Left ventricle myocardium superior (tissue), 1 donor: ENCODE measurements around the gene MEGF9. TPM values are rescaled to one million over a fixed set of nuclear protein-coding genes. Genes with fewer than 3 reads are reported as not detected.
"Not testable (repeated sequence)": the region's sequence is repeated elsewhere in the genome, so short reads cannot be mapped to it uniquely, and the experiment has no call there.

ENCODE experiments used
- ATAC-seq: fragments of 200-7000 bp; cut with Tn5 transposase; one replicate; pipeline ENCODE4 v1.9.1; 2020; ENCODE audit warnings: mild to moderate bottlenecking, moderate library complexity
- DNase-seq: peaks from one replicate; pipeline ENCODE4 v3.0.0-alpha.2; 2020
- intact Hi-C: fragments of 100-400 bp; cut with micrococcal nuclease; formaldehyde crosslinking; loops from one replicate; pipeline ENCODE4 v1.11.0; 2022
- total RNA-seq: library from RNA; stranded (reverse); fragmentation: NEBNext Ultra II Directional; extraction: Animal tissue kit (Norgen Biotek cat#: 25700); gene quantifications from one replicate; pipeline ENCODE4 v1.2.1, GENCODE V29; 2021
- donor health status: DM: no; HTN: yes; CAD: no; lungs with severe emphysema.

Gene MEGF9
- total RNA-seq, 1 donor from 2014 or later = 32.8 TPM

DNA sequence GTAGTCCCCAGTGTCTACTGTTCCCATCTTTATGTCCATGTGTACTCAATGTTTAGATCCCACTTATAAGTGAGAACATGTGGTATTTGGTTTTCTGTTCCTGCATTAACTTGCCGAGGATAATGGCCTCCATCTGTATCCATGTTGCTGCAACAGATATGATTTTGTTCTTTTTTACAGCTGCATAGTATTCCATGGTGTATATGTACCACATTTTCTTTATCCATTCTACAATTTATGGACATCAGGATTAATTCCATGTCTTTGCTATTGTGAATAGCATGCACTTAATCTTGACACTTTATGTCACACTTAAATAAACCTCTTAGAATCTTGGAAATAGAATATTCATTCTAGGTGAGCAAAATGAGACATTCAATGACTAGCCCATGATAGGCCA, 73.4 kb downstream of the MEGF9 start:
- DNase-seq, intact Hi-C loops, ATAC-seq: not testable (repeated sequence)

DNA sequence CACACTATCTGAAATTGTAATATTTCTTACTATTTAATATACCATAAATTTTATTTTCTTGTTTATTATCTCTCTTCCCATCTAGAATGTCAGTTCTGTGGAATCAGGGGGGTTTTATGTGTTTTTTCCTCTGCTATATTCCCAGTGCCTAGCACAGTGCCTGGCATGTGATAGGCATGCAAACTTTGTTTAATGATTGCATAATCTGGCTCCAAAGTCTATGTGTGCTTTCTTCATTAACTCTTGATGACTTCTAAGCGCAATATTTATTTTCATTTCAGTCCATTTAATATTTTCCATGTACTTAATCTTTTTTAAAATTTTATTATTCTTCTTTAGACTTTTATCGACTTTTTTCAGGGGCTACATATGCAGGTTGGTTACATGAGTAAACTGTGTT, 73.9 kb downstream of the MEGF9 start:
- intact Hi-C loops = no loop called here
- DNase-seq = no peak
- no peak for ATAC-seq

DNA sequence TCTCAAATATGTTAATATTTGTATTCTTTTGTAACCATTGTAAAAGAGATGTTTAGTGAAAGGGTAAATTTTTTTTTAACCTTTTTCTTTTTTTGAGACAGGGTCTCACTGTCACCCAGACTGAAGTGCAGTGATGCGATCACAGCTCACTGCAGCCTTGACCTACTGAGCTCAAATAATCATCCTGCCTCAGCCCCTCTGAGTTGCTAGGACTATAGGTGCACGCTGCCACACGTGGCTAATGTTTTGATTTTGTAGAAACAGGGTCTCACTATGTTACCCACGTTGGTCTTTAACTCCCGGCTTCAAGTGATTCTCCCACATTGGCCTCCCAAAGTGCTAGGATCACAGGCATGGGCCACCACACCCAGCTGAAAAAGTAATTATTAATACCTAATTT, 76.4 kb downstream of the MEGF9 start:
- ATAC-seq = no peak
- no peak for DNase-seq
- intact Hi-C loops = no loop called here

DNA sequence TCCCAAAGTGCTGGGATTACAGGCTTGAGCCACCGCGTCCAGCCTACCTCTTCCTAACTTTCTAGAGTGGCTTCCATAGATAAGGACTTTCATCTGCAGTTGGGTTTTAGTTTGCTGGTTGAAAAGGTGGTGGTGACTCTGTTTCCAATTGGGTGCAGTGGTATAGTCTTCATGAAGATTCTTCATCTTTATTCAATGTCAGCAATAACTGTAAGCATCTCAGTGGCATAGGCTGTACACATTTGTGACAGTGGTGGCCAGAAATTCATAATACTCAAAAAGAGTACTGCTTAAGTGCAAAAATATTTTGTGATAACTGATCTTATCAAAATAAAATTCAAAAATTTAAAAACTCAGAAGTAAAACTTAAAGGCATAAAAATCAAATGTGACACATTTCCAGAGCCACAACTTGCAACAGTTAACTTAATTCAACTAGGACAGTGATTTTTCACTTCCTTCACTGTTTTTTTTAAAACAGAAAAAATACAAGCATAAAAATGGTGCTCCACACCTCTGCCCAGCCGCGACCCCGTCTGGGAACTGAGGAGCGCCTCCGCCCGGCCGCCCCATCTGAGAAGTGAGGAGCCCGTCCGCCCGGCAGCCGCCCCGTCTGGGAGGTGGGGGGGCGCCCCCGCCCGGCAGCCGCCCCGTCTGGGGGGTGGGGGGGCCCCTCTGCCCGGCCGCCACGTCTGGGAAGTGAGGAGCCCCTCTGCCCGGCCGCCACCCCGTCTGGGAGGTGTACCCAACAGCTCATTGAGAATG, 77.9 kb downstream of the MEGF9 start:
- DNase-seq (no peak), ATAC-seq (no peak)
- intact Hi-C loops = no loop called here

DNA sequence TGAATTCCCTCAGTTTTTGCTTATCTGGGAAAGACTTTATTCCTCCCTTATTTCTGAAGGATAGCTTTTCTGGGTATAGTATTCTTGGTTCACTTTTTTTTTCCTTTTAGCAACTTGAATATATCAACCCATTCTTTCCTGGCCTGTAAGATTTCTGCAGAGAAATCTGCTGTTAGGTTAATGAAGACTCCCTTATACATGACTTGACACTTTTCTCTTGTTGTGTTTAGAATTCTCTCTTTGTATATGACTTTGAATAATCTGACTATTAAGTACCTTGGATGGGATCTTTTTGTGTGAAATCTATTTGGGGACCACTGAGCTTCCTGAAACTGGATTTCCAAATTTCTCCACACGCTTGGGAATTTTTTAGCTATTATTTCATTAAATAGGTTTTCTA, 79.3 kb downstream of the MEGF9 start:
- no peak for DNase-seq
- ATAC-seq = no peak
- intact Hi-C loops = no loop called here

DNA sequence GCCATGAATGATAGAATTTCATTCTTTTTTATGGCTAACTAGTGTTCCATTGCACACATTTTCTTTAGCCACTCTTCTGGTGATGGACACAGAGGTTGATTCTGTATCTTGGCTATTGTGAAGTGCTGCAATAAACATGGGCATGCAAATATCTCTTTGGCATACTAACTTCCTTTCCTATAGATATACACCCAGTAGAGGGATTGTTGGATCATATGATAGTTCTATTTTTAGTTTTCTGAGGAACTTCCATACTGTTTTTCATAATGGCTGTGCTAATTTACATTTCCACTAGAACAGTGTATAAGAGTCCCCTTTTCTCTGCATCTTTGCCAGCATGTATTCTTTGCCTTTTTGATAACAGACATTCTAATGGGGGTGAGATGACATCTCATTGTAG, 83.9 kb downstream of the MEGF9 start:
- intact Hi-C loops = no loop called here
- DNase-seq = no peak
- ATAC-seq = no peak

DNA sequence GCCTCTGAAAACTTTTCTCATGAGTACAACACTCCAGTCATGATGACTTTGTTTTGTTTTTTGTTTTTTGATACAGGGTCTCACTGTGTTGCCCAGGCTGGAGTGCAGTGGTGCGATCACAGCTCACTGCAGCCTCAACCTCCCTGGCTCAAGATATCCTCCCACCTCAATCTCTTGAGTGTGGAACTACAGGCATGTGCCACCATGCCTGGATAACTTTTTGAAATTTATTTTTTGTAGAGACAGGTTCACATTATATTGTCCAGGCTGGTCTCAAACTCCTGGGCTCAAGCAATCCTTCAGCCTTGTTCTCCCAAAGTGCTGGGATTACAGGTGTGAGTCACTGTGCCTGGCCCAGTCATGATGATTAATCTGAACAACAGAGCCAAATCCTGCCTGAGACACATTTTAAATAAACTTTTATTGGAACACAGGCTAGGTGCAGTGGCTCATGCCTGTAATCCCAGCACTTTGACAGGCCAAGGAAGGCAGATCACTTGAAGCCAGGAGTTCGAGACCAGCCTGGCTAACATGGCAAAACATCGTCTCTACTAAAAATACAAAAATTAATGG, 85.3 kb downstream of the MEGF9 start:
- intact Hi-C loops, DNase-seq, ATAC-seq: not testable (repeated sequence)

DNA sequence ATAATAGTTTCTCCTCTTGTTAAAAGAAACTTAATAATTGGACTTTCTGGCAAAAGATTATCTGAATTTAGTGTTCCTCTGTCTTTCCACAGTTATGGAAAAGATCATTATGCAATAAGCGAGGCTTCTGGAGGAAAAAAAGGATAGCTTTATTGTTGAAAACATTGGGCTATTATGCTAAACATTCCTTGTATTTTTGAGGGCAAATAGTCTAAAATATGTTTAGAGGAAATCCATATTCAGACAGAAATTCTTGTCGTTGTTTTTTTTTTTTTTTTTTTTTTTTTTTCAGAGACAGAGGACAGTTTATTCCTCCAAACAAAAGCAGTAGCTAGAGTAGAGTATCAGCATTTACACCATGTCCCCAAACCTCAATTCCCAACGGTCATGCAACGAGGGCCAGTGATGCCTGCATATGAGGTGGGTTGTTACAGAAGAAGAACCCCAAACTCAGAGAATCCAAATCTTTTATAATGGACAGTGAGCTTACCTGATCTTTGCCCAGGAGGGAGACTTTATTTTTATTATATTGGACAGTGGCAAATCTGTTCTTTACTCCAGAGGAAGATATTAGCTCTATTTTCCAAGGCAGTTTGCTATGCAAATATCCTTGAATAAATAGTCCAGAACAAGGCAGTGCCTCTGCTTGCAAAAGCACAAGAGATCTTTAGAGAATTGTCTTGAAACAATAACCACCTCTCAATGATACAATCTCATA, 85.9 kb downstream of the MEGF9 start:
- DNase-seq (no peak), ATAC-seq (no peak)
- intact Hi-C loops = no loop called here

DNA sequence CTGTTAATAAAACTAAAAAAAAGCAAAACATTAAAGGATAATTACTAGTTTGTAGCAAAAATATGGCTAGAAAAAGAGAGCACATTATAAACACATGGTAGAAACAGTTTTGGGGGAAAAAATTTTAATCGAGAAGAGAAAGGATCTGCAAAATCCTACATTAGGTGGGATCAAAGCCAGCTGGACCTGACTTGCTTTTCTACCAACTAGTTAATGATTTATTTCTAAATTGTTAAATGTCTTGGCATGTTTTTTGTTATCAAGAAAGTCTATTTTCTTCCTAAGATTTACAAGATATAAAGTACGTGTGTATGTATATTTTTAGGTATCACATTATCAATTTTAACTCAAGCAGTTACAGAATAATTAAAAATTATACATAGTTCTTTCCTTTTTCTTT, 87.2 kb downstream of the MEGF9 start:
- DNase-seq (no peak), ATAC-seq (no peak)
- intact Hi-C loops = no loop called here

DNA sequence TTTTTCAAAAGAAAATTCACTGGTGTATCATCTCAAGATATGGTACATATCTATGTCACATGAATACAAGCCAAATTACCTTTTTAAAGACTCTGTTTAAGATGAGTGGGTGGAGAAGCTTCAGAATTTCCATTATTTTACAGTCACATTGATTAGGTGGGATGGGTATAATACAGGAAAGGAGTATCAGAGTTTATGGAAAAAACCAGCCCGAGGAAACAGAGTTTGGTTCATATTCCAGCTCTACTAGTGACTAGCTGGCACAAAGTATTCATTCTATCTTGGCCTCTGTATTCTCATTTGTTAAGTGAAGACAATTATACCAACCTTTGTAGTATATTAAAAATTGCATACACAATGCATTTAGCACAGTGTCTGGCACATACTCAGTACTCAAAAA, 87.8 kb downstream of the MEGF9 start:
- no peak for DNase-seq
- ATAC-seq = no peak
- intact Hi-C loops = no loop called here

DNA sequence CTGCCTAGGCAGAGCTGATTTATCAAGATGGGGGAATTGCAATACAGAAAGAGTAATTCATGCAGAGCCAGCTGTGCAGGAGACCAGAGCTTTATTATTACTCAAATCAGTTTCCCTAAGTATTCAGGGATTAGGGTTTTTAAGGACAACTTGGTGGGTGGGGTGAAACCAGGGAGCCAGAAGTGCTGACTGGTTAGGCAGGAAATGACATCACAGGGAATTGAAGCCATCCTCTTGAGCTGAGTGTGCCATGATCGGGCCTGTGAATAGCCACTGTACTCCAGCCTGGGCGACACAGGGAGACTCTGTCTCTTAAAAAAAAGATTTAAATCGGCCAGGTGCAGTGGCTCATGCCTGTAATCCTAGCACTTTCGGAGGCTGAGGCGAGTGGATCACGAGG, 89.0 kb downstream of the MEGF9 start:
- intact Hi-C loops = no loop called here
- no peak for DNase-seq
- peak; percentile 35 for ATAC-seq

DNA sequence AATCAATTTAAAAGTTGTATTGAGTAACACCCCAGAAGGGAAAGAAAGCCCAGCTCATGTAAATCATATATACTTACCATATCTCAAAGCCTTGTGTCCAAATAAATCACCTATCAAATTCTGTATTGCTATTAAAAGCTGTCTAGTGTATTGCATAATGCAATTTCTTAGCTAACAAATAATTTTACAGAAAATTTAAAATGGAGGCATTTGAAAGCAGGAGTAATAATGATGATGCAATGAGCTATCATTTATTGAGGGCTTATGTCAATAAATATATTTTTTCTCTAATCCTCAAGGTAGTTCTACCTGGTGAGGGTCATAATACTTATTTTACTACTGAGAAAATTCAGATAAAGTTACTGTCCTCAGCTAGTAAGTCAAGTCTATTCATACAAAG, 91.5 kb downstream of the MEGF9 start:
- no peak for DNase-seq
- intact Hi-C loops = no loop called here
- ATAC-seq = no peak

DNA sequence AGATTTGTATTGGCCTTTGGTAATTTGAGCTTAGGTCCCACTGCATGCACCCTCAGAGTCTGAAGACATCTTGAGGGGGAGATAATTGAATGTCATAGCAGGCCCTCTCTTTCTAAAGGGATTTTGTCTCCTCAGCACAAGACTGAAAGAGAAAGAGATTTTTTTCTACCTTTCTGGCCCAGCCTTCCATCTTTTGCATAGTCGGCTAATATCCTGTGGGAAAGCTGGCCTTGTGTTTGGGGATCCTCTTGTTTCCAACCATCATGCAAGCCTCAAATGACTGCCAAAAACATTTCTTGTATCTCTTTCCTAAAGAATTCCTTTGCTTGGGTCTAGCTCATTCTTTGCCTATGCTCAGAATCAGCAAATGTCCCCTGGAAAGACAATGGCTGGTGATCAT, 92.3 kb downstream of the MEGF9 start:
- intact Hi-C loops = no loop called here
- no peak for ATAC-seq
- no peak for DNase-seq

DNA sequence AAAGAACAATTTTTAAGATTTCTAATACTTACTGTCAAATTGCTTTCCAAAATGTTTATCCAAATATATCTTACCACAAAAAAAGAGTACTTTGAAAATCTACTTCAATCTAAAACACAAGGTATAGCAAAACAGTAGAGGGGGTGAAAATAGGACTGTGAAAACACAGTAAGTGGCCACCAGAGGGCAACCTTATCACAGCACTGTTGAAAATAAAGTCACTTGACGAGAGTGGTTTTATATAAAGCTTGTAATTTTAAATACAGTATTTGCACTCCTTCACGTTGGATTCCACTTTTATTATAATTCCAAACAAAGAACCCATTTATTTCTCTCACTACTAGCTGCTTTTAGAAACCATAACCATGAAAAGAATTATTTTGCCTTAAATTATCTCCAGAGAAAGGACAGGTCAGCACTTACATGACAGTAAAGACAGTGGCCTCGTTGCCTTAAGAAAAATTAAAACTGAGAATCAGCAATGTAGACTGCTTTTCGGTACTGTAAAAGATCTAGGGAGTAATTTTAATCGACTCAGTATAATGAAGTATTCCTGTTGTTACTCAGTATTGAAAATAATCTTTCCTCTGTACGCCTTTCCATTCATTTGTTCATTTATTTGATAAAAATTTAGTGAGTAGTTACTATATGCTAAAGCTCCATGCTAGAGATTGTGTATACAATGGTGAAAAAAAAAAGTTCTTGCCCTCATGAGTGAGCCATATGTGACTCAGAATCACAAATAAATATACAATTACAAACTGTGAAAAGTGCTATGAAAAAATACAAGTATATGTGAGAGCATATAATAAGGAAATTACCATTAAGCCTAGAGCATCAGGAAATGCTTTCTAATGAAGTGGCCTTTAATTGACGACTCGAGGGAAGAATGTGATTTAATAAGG, 94.3 kb downstream of the MEGF9 start:
- ATAC-seq (peak; percentile 73), DNase-seq (no peak)
- intact Hi-C loops = no loop called here

DNA sequence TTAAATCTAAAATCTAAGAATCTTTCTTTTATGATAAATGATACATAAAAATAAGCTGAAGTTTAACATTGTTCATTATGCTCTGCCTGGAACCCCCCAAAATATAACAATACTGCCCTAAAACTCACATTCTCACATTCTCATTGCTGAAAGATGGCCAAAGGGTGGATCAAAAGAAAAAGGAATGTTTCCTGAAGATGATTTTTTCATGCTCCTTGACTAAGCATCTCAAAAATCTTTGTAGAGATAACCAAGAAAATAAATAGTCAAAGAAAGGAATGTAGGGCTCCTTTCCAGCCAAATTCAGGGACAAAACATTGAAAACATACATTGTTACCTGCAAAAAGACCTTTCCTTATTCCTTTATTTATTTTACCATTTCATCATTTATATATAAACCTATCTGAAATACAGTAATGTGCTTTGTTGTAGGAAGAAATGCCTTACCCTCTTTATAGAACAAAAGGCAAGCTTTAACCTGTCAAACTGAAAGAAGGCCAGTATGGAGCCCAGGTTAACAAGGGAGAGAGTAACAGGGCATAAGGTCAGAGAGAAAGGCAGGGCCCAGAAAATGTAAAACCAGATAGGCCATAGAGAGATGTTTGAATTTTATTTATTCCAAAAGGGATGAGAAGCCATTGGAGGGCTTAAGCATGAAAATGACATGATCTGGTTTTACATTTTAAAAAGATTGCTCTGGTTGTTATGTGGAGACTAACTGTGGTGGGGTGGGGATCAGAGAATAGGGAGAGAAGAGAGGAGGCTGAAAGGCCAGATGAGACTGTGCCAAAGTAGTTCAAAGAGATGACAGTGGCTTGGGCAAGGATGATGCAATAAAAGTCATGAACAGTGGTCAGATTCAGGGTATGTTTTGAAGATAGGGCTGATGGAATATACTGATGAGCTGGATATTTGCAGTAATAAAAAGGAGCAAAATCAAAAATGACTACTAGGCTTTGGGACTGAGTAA, 97.0 kb downstream of the MEGF9 start:
- intact Hi-C loops = no loop called here
- ATAC-seq = no peak
- DNase-seq = no peak

DNA sequence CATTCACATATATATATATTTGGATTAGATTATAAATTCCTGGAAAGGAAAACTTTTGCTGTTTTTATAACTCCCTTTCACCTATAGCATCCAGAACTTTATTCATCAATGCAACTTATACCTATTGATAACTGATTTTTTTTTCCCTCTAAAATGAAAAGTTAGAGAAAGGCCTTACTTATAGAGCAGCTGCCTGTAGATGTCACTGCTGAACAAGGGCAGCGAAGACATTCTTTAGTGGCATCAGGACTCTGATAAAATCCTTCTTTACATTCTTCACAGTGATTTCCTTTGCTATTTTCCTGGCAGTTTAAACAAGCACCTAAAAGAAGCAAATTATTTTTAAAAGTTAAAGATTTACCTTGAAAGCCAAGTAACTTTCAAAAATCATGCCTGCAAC, 102.1 kb downstream of the MEGF9 start:
- intact Hi-C loops = no loop called here
- DNase-seq (no peak), ATAC-seq (no peak)

DNA sequence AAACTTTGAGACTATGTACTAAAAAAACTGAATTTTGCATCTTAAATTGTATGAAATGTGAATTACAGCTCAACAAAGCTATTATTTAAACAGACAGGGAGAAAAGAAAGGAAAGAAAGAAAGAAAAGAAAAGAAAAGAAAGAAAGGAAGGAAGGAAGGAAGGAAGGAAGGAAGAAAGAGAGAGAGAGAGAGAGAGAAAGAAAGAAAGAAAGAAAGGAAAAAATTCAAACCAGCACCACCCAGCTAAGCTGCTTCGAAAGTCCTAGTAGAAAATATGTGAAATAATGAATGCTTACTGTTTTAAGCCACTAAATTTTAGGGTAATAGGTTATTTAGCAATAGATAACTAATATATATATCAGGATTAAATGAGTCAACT, 102.6 kb downstream of the MEGF9 start:
- DNase-seq (no peak), ATAC-seq (no peak)
- intact Hi-C loops = no loop called here

DNA sequence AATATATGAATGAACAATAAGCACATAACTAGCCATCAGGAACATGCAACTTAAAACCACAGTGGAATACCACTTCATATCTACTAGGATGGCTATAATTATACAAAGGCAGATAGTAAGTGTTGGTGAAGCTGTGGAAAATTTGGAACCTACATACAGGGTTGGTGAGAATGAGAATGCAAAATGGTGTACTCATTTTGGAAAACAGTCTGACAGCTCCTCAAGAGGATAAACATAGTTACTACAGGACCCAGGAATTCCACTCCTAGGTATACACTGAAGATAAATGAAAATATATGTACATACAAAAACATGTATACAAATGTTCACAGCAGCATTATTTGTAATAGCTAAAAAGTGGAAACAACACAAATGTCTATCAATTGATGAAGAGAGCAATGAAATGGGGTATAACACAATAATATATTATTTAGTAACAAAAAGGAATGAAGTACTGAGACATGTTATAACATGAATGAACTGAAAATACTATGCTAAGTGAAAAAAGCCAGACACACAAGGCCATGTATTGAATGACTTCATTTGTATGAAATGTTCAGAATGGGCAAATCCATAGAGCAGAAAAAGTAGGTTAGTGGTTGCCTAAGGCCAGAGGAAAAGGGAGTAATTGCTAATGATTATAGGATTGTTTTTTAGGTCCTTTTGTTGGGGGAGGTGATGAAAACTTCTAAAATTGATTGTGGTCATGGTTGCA, 103.1 kb downstream of the MEGF9 start:
- DNase-seq (no peak), ATAC-seq (peak; percentile 53)
- intact Hi-C loops = no loop called here
